ENCODE data around the gene ARIH2. TPM values are rescaled to one million over a fixed set of nuclear protein-coding genes. Genes with fewer than 3 reads are reported as not detected.

The ARIH2 gene
- total and polyA plus RNA-seq, 9 of the 15 experiments (the other 6 are each of a cell fraction or from before 2014, with no cell fraction given): 27.0 to 120 (median 108) TPM

DNA sequence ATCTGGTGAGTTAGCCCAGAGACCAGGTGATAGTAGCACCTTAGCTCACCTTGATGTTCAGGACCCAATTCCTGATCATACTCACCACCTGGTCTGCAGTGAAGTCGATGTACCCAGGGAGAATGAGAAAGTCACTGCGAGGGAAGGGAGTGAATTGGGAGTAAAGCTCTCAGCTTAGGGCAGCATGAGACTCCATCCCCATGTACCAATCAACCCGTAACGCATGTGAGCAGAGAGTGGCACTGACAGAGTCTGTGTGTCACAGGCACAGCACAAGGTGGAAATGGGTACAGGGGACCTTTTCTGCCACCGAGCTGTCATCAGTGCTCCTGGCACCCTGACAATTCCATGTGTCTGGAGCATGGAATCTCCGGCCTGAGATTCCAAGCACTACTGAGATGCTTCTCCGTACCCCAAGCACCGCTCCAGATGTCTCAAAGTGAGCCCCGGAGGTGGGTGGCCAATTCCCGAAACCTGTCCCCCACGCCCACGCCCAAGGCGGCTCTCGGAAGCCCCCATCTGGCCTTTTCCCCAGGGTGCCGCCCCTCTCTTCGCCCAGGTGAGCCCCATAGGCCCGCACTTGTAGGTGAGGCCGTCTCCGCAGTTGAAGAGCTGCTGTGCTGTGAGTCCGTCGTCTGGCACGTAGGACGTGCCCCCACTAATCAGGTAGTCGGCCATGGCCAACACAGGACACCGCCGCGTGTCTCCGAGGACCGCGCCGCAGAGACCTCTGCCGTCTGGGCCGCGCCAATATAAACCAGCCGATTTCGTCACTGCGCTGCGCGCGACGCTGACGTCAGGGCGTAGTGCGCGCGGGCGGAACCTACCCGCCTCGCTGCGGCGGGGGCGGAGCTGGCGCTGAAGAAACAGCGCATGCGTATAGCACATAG is 110.3 kb downstream of the ARIH2 start, which contains the start of gene IMPDH2 (continued):
- peak; percentile 97 for TF ChIP-seq POLR2B (IDR thresholded peaks at IDR 0.05; ENCODE audit: low read depth, partially characterized antibody)
- peak; percentile 72 for TF ChIP-seq GABPB1 (CRISPR knock-in tag; IDR thresholded peaks at IDR 0.05)
- no peak for TF ChIP-seq CBX5 (IDR thresholded peaks at IDR 0.05; ENCODE audit: borderline replicate concordance, low read depth)
- TF ChIP-seq SIX5 (IDR thresholded peaks at IDR 0.05; ENCODE audit: borderline replicate concordance in 1 of 2, insufficient read depth in 1 of 2, low read depth in 1 of 2, low read length in 2 of 2): no peak
- TF ChIP-seq RERE (CRISPR knock-in tag; IDR thresholded peaks at IDR 0.05; ENCODE audit: borderline replicate concordance): no peak
- no peak for TF ChIP-seq ZC3H11A (IDR thresholded peaks at IDR 0.05; ENCODE audit: low read depth, low read length)
- TF ChIP-seq ZFPM2 (CRISPR knock-in tag; IDR thresholded peaks at IDR 0.05): 0 out of 2 replicates have a peak, but pooled peaks have one; percentile 77
- TF ChIP-seq MAFG (tag; conservative IDR thresholded peaks at IDR 0.05): no peak
- TF ChIP-seq U2AF1 (optimal IDR thresholded peaks at IDR 0.05; ENCODE audit: low read depth, low read length): no peak
- TF ChIP-seq KAT7 (CRISPR knock-in tag; IDR thresholded peaks at IDR 0.05; ENCODE audit: borderline replicate concordance): peak; percentile 58; the same call in 1 of the 2 replicates
- no peak for TF ChIP-seq SPI1 (IDR thresholded peaks at IDR 0.05; ENCODE audit: borderline replicate concordance, low read depth, low read length)
- TF ChIP-seq TRIM28 (IDR thresholded peaks at IDR 0.05): no peak
- TF ChIP-seq POLR2G (IDR thresholded peaks at IDR 0.05; ENCODE audit: low read depth, low read length): peak; percentile 100
- peak; percentile 98 for TF ChIP-seq CREB1 (IDR thresholded peaks at IDR 0.05)
- peak; percentile 97 for TF ChIP-seq CREB1 (CRISPR knock-in tag; IDR thresholded peaks at IDR 0.05)
- no peak for TF ChIP-seq PCBP2 (IDR thresholded peaks at IDR 0.05; ENCODE audit: low read depth, low read length, poor library complexity, severe bottlenecking)
- no peak for TF ChIP-seq GABPB2 (CRISPR knock-in tag; conservative IDR thresholded peaks at IDR 0.05)
- TF ChIP-seq TSHZ1 (CRISPR knock-in tag; IDR thresholded peaks at IDR 0.05): no peak
- no peak for TF ChIP-seq HMG20B (CRISPR knock-in tag; IDR thresholded peaks at IDR 0.05)
- no peak for TF ChIP-seq ZNF445 (CRISPR knock-in tag; IDR thresholded peaks at IDR 0.05; ENCODE audit: low read depth)
